ENCODE data around the gene ERC2.
"Not testable (repeated sequence)": the region's sequence is repeated elsewhere in the genome, so short reads cannot be mapped to it uniquely, and the experiment has no call there.

Gene ERC2

DNA sequence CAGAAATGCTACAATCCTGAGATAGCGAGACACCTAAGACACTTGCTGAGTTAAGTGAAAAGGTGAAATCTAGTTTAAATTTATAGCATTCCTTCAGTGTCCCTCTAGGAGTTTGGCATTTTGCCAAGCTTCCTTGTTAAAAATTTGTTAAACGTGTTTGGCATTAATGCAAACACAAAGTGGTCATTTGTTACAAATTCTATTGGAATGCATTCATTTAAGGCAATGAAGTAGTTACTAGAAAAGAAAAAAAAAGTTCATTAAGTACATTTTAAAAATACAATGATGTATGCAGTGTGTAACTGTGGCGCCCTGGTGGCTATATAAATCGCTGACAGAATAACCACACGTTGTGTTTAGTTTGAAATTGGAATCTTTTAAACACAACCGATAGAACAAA, 949.8 kb downstream of the ERC2 start:
- WGBS, 2 experiments (ENCODE audit: insufficient coverage in 2 of 2), result 97 to 100% methylated on average over 3 of the region's 6 CpGs
- Histone ChIP-seq H3K27ac (ENCODE audit: low read depth, low read length, severe bottlenecking) (no peak overlapping the region), H3K4me3 (ENCODE audit: extremely low read depth, insufficient read depth, low read length, poor library complexity, severe bottlenecking) (no peak overlapping the region), H3K4me1 (ENCODE audit: control insufficient read depth, insufficient read depth, low read length, poor library complexity, severe bottlenecking) (peaks cover 22% of the 10 kb centered on the region), H3K36me3 (ENCODE audit: control insufficient read depth, insufficient read depth, low read length) (no peaks in the 10 kb centered on the region), H3K9me3 (ENCODE audit: control insufficient read depth, low read length) (no peaks in the 10 kb centered on the region)

DNA sequence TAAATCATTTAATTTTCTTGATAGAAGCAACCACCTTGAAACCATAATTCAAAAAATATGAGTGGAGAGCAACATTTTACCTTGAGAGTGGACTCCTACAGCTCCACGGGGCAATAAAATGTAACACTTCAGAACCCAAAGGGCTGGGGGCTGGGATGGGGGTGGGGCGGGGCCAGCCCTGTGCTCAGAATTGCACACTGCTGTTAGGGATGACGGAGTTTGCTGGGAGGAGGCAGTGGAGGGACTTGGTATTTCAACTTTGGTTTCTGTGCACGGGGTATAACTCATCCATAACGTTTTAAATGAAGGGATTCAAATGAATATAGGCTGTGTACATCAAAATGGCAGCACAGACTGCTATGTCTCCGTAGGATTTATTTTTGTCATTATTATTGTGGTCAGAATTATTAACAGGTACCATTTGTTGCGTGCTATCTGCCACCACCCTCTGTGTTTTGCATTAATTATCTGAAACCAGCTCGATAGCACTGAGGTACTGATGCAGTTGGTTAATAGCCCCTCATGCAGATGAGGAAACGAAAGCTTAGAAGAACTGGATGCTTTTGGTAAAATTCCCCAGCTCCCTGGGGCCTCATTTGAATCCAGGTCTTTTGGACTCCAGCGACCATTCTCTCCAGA, 951.8 kb downstream of the ERC2 start:
- Histone ChIP-seq H3K27ac (ENCODE audit: low read depth, low read length, severe bottlenecking) (no peak overlapping the region), H3K4me1 (ENCODE audit: control insufficient read depth, insufficient read depth, low read length, poor library complexity, severe bottlenecking) (peaks cover 7% of the 10 kb centered on the region), H3K4me3 (ENCODE audit: extremely low read depth, insufficient read depth, low read length, poor library complexity, severe bottlenecking) (no peak overlapping the region), H3K36me3 (ENCODE audit: control insufficient read depth, insufficient read depth, low read length) (no peaks in the 10 kb centered on the region), H3K9me3 (ENCODE audit: control insufficient read depth, low read length) (no peaks in the 10 kb centered on the region)
- WGBS, 2 experiments (ENCODE audit: insufficient coverage in 2 of 2), result 77 to 81% methylated on average over 9 to 10 of the region's 10 CpGs

DNA sequence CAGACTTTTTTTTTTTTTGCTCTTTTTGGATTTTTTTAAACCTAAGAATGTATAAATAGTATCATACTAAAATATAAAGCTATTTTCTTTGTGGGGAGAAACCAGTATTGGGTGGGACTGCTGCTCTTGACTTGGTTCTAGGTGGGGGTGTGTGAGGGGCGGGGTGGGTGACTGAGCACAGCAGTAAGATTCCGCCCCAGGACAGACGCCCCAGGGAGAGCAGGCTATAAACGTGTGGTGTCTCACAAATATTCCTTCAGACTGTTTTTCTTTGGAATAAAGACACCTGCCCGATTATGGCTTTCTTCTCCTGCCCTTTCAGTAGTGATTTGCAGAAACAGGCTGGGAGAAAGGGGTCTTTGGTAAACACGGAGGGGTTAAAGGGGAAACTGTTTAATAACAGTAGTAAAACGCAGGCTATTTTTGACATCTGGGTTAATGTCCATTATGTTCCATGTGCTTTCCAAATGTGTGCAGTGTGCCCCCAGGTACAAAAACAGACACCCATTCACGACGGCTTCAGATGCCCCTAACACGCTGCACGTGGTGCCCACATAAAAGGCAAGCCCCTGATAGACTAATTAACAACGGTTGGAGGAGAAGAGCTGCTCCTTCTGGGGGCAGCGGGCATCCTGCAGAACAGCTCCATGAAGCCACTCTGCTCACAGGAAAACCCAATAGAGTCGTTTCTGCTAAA, 952.6 kb downstream of the ERC2 start:
- Histone ChIP-seq H3K27ac (ENCODE audit: low read depth, low read length, severe bottlenecking) (no peak overlapping the region), H3K36me3 (ENCODE audit: control insufficient read depth, insufficient read depth, low read length) (no peaks in the 10 kb centered on the region), H3K9me3 (ENCODE audit: control insufficient read depth, low read length) (no peaks in the 10 kb centered on the region), H3K4me1 (ENCODE audit: control insufficient read depth, insufficient read depth, low read length, poor library complexity, severe bottlenecking) (no peaks in the 10 kb centered on the region), H3K4me3 (ENCODE audit: extremely low read depth, insufficient read depth, low read length, poor library complexity, severe bottlenecking) (no peak overlapping the region)
- 79 to 82% methylated on average over 10 of the region's 14 CpGs for WGBS, 2 experiments (ENCODE audit: insufficient coverage in 2 of 2)

DNA sequence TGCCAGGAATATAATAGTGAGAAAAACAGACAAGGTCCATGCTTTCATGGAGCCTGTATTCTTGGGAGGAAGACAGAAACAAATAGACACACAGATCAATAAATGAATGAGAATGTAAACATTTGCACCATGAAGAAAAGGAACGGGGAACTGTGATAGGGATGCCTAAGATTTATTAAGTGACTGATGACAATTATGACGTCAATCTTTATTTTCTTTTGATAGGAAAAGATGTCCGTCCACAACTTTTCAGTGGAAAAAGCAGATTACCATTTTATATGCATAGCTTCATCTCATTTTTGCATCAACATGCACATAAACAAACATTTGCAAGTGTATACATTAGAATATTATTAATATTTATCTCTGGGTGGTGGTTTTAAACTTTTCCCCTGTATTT, 953.3 kb downstream of the ERC2 start:
- Histone ChIP-seq H3K4me3 (ENCODE audit: extremely low read depth, insufficient read depth, low read length, poor library complexity, severe bottlenecking) (no peak overlapping the region), H3K9me3 (ENCODE audit: control insufficient read depth, low read length) (no peaks in the 10 kb centered on the region), H3K36me3 (ENCODE audit: control insufficient read depth, insufficient read depth, low read length) (no peaks in the 10 kb centered on the region), H3K27ac (ENCODE audit: low read depth, low read length, severe bottlenecking) (no peak overlapping the region), H3K4me1 (ENCODE audit: control insufficient read depth, insufficient read depth, low read length, poor library complexity, severe bottlenecking) (no peaks in the 10 kb centered on the region)
- WGBS, 2 experiments (ENCODE audit: insufficient coverage in 2 of 2), result 82% methylated on average over 2 of the region's 3 CpGs; no CpG with 5 or more reads in 1 of the 2 experiments

DNA sequence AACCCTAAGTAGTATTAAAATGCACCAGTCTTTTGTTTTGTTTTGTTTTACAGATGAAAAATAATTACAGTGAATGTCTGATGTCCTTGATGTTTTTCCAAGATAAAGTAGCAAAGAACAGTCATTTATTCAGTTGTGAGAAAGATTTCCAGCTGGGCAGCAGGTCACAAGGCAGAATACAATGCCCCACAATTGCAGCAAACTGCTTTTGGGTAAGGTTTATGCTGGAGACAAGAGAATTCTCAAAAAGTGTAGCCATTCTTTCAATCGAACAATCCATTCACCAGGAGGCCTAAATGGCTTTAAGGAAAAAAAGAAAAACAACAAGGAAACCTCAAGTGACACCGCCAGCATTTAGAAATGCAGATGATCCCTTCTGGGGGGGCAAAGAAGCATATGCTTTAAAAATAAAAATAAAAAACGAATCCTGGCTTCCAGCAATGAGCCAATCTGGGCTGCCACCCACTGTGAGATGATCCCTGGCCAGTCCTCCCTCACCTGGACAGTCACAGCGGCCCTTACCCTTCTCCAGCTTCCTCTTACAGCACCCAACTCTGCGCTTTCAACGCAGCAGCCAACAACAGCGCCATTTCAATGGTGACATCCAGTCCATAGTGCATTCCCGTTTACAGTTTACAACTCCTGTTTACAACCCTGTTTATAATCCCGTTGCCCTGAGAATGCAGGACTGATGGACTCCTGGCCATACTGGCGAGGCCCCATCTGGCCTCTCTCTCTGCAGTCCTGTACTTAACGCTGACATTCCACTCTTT, 955.5 kb downstream of the ERC2 start:
- no peaks in the 10 kb centered on the region for H3K36me3 ChIP-seq (ENCODE audit: control insufficient read depth, insufficient read depth, low read length)
- no peaks in the 10 kb centered on the region for H3K4me1 ChIP-seq (ENCODE audit: control insufficient read depth, insufficient read depth, low read length, poor library complexity, severe bottlenecking)
- H3K4me3 ChIP-seq (ENCODE audit: extremely low read depth, insufficient read depth, low read length, poor library complexity, severe bottlenecking), result no peak overlapping the region
- WGBS, 2 experiments (ENCODE audit: insufficient coverage in 2 of 2), result 66 to 75% methylated on average over 8 to 10 of the region's 11 CpGs
- no peak overlapping the region for H3K27ac ChIP-seq (ENCODE audit: low read depth, low read length, severe bottlenecking)
- no peaks in the 10 kb centered on the region for H3K9me3 ChIP-seq (ENCODE audit: control insufficient read depth, low read length)

DNA sequence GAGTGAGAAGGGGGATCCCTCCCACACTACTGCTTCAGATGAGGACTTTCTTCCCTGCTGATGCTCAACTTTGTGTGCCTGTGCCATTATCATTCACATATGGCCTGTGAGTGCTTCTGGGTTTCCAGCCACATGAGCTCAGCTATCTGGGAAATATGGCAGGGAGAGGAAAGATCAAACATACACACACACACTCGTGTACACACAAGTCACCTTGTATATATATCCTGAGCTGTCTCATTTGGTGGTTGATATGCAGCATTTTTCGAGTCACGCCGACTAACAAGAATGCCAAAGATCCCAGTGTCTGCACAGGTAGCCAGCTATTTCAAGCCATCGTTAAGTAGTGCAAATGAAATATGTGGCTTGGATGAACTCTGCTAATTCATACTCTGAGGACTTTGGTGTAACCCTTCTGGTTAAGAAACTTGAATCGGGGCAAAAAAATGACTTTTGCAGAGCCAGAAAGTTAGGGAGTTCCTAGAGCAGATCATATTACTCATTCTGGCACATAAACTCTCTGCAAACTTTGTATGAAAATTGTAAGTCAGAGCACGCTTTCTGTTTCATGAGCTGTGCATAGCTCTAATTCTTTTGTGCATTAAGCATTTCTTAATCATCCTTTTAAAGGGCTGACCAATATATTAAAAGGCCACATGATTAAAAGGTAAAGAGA, 956.2 kb downstream of the ERC2 start:
- Histone ChIP-seq H3K27ac (ENCODE audit: low read depth, low read length, severe bottlenecking) (no peak overlapping the region), H3K9me3 (ENCODE audit: control insufficient read depth, low read length) (no peaks in the 10 kb centered on the region), H3K36me3 (ENCODE audit: control insufficient read depth, insufficient read depth, low read length) (no peaks in the 10 kb centered on the region), H3K4me3 (ENCODE audit: extremely low read depth, insufficient read depth, low read length, poor library complexity, severe bottlenecking) (no peak overlapping the region), H3K4me1 (ENCODE audit: control insufficient read depth, insufficient read depth, low read length, poor library complexity, severe bottlenecking) (no peaks in the 10 kb centered on the region)
- WGBS, 2 experiments (ENCODE audit: insufficient coverage in 2 of 2), result 88 to 90% methylated on average over 4 to 5 of the region's 7 CpGs

DNA sequence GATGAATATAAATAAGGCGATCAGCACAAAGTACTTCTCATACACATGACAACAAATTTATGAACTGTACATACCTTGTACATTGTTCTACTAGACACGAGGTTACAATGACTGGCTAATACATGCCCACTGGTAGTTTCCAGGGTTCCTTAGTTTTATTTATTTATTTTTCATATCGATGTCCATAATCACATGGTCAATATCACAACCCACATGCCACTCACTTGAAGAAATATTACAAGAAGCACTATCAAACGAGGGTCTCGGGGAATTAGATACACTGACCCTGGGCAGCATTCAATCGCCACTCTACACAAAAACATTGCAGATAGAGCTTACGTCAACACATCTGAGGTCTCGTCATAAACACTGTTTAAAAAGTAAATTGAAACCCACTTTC, 959.9 kb downstream of the ERC2 start:
- 93 to 94% methylated on average over 5 of the region's 8 CpGs for WGBS, 2 experiments (ENCODE audit: insufficient coverage in 2 of 2)
- Histone ChIP-seq H3K9me3 (ENCODE audit: control insufficient read depth, low read length) (no peaks in the 10 kb centered on the region), H3K4me1 (ENCODE audit: control insufficient read depth, insufficient read depth, low read length, poor library complexity, severe bottlenecking) (no peaks in the 10 kb centered on the region)

DNA sequence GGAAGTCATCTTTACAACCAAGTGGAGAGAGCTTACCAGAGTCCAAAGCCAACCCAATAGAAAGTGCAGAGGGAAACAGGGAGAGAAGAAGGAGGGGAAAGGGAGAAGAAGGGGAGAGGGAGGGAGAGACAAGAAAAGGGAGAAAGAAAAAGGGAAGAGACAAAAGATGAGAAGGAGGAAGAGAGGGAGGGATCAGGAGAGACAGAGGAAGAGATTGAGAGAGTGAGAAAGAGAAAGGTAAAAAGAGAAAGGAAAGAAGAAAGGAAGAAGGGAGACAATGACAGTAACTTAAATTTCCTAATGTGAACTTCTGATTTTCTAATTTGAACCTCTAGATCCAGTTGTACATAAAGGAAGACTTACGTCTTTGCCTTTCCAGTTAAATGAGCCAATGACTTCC, 960.5 kb downstream of the ERC2 start:
- no peaks in the 10 kb centered on the region for H3K36me3 ChIP-seq (ENCODE audit: control insufficient read depth, insufficient read depth, low read length)
- no peak overlapping the region for H3K27ac ChIP-seq (ENCODE audit: low read depth, low read length, severe bottlenecking)
- H3K4me1 ChIP-seq (ENCODE audit: control insufficient read depth, insufficient read depth, low read length, poor library complexity, severe bottlenecking), result no peaks in the 10 kb centered on the region
- 100% methylated on average over 1 of the region's 1 CpG for WGBS, 2 experiments (ENCODE audit: insufficient coverage in 2 of 2)
- no peaks in the 10 kb centered on the region for H3K9me3 ChIP-seq (ENCODE audit: control insufficient read depth, low read length)
- no peak overlapping the region for H3K4me3 ChIP-seq (ENCODE audit: extremely low read depth, insufficient read depth, low read length, poor library complexity, severe bottlenecking)

More for the DNA sequence above, 959.9 kb downstream of the ERC2 start:
- Histone ChIP-seq H3K36me3 (ENCODE audit: control insufficient read depth, insufficient read depth, low read length) (no peaks in the 10 kb centered on the region), H3K27ac (ENCODE audit: low read depth, low read length, severe bottlenecking) (no peak overlapping the region), H3K4me3 (ENCODE audit: extremely low read depth, insufficient read depth, low read length, poor library complexity, severe bottlenecking) (no peak overlapping the region)

DNA sequence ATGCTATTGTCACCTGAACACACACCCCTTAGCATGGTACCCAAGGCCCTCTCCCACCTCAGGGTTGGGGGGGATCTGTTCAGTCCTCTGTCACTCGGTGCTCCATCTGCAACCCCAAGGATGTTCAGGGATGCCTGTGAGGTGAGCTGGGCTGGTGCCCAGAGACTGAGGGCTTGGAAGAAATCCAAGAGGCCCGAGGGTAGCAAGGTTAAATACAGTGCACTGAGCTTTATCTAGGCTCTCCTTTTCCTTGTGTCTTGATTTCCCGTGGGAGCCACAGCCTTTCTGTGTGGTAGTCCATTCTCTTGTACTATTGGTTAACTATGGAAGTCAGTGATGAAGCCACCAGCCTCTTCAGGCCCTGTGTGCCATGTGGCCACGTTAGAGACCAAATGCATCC, 962.5 kb downstream of the ERC2 start:
- WGBS, 2 experiments (ENCODE audit: insufficient coverage in 2 of 2), result 92 to 96% methylated on average over 2 to 4 of the region's 4 CpGs
- no peak overlapping the region for H3K27ac ChIP-seq (ENCODE audit: low read depth, low read length, severe bottlenecking)
- no peaks in the 10 kb centered on the region for H3K36me3 ChIP-seq (ENCODE audit: control insufficient read depth, insufficient read depth, low read length)
- no peak overlapping the region for H3K4me3 ChIP-seq (ENCODE audit: extremely low read depth, insufficient read depth, low read length, poor library complexity, severe bottlenecking)
- H3K9me3 ChIP-seq (ENCODE audit: control insufficient read depth, low read length), result no peaks in the 10 kb centered on the region
- H3K4me1 ChIP-seq (ENCODE audit: control insufficient read depth, insufficient read depth, low read length, poor library complexity, severe bottlenecking), result no peaks in the 10 kb centered on the region

DNA sequence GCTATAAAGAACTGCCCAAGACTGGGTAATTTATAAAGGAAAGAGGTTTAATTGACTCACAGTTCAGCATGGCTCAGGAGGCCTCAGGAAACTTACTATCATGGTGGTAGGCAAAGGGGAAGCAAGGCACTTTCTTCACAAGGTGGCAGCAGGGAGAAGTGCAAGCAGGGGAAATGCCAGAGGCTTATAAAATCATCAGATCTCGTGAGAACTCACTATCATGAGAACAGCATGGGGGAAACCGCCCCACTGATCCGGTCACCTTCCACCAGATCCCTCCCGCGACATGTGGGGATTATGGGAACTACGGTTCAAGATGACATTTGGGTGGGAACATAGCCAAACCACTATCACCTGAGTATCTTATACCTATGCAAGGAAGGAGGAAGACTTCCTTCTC, 963.2 kb downstream of the ERC2 start:
- not testable (repeated sequence) for H3K27ac ChIP-seq (ENCODE audit: low read depth, low read length, severe bottlenecking); H3K4me3 ChIP-seq (ENCODE audit: extremely low read depth, insufficient read depth, low read length, poor library complexity, severe bottlenecking); H3K36me3 ChIP-seq (ENCODE audit: control insufficient read depth, insufficient read depth, low read length); H3K4me1 ChIP-seq (ENCODE audit: control insufficient read depth, insufficient read depth, low read length, poor library complexity, severe bottlenecking); H3K9me3 ChIP-seq (ENCODE audit: control insufficient read depth, low read length)
- 60% methylated on average over 2 of the region's 6 CpGs; no CpG with 5 or more reads in 1 of the 2 experiments for WGBS, 2 experiments (ENCODE audit: insufficient coverage in 2 of 2)
